AG04450 (cell line): ENCODE results near the gene CNTFR. TPM values are rescaled to one million over a fixed set of nuclear protein-coding genes. Genes with fewer than 3 reads are reported as not detected.
A peak's percentile ranks its signal among the peaks of the same experiment; 100 is the strongest.

ENCODE experiments used
- CTCF ChIA-PET: fragments of 300-600, 350-600 bp; formaldehyde crosslinking; extraction: SDS; loops from one replicate; lab custom pipeline; 2022; ENCODE audit warnings: antibody characterized with exemption, inconsistent platforms; lab: Charles Lee
- POLR2A ChIA-PET: fragments of 350-600 bp; formaldehyde crosslinking; extraction: SDS; loops from one replicate; lab custom pipeline; 2021; ENCODE audit warnings: antibody characterized with exemption, inconsistent platforms; lab: Yijun Ruan, JAX
- DNase-seq: peaks from one replicate; pipeline ENCODE4 v3.0.0-alpha.2; 2011; ENCODE audit warnings: low read depth, low spot score
- H3K27ac ChIP-seq: one replicate; pipeline ENCODE4 v1.5.1; 2012; ENCODE audit warnings: low read depth, low read length, control low read depth
- H3K27me3 ChIP-seq: one replicate; pipeline ENCODE4 v1.6.0; 2012; ENCODE audit warnings: low read length; ENCODE audit not compliant: control insufficient read depth, insufficient read depth
- H3K4me3 ChIP-seq: 2 replicates; pipeline ENCODE4 v1.5.1; 2011; ENCODE audit warnings: mild to moderate bottlenecking, low read depth, low read length, control low read depth
- H3K9me3 ChIP-seq: 2 replicates; pipeline ENCODE4 v1.5.1; 2012; ENCODE audit warnings: low read length; ENCODE audit not compliant: control insufficient read depth, insufficient read depth
- polyA plus RNA-seq: library from polyadenylated mRNA; depleted of rRNA; stranded (reverse); fragments of >200 nt; gene quantifications from 2 replicates; pipeline ENCODE4 v1.2.3, GENCODE V29; 2011
- TF ChIP-seq, protein P1 (sequence below): IDR thresholded peaks from 2 replicates; pipeline ENCODE4 v1.5.1; 2011; ENCODE audit warnings: low read depth, low read length, control low read depth, inconsistent platforms

CNTFR gene
- polyA plus RNA-seq, 1 experiment: not detected

DNA sequence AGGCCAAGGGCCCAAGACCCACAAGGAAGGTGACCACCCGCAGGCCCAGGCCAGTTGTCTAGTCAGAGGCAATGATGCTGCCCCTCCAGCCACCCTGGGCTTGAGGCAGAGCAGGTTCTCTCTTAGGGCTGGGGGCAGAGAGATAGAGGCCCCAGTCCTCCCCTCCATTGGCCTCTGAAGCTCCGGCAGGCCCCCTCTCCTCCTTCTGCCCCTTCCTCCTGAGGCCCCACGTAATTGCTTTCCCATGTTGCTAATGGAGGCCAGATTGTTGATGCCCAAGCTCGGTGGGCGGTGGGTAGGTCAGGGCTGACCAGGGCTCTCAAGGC, 40.2 kb downstream of the CNTFR start:
- ChIA-PET CTCF (interaction anchor here (3.2 to 7.8 kb wide), 2 partner anchors 43 to 54 kb away, joined by 14 to 110 read pairs; no protein-coding TSS in a partner anchor), POLR2A (interaction anchor here (0.5 kb wide), 1 partner anchor 1065 kb away, joined by 4 read pairs; no protein-coding TSS in a partner anchor)

DNA sequence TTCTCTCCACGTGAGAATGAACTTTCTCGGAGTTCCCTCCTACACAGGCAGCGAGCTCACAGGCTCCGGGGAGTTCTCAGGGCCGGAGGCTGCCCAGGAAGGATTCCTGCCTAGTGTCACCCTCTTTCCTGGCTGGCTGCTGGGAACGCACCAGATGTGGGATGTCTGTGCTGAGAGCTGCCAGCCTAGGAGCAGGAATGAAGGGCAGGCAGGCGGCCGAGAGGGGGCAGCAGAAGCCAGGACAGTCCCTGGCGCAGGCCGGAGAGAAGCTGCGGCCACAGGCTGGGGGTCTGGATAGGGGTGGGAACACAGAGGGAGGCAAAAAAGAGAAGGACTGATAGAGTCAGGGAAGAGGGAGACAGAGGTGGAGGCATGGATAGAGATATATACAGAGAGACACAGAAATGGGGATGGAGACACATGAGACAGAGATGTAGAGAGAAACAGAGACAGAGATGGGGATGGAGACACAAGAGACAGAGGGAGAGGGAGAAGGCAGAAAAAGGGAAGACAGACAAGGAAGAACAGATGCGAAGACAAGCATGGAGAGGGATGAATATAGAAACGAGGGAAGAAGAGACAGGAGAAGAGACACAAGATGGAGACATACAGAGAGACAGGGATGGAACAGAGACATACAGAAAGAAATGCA, 41.4 kb downstream of the CNTFR start:
- no peak overlapping the region for H3K4me3 ChIP-seq
- POLR2A ChIA-PET: interaction anchor here (1.1 kb wide), 1 partner anchor 43 kb away, joined by 4 read pairs; no protein-coding TSS in a partner anchor
- DNase-seq: peak; percentile 10
- TF ChIP-seq, protein P1, sequence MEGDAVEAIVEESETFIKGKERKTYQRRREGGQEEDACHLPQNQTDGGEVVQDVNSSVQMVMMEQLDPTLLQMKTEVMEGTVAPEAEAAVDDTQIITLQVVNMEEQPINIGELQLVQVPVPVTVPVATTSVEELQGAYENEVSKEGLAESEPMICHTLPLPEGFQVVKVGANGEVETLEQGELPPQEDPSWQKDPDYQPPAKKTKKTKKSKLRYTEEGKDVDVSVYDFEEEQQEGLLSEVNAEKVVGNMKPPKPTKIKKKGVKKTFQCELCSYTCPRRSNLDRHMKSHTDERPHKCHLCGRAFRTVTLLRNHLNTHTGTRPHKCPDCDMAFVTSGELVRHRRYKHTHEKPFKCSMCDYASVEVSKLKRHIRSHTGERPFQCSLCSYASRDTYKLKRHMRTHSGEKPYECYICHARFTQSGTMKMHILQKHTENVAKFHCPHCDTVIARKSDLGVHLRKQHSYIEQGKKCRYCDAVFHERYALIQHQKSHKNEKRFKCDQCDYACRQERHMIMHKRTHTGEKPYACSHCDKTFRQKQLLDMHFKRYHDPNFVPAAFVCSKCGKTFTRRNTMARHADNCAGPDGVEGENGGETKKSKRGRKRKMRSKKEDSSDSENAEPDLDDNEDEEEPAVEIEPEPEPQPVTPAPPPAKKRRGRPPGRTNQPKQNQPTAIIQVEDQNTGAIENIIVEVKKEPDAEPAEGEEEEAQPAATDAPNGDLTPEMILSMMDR: peak; percentile 92
- H3K27ac ChIP-seq: no peak overlapping the region
- no peaks in the 10 kb centered on the region for H3K9me3 ChIP-seq
- CTCF ChIA-PET: interaction anchor here (0.8 to 7.8 kb wide), 21 partner anchors 9 to 144 kb away, joined by 3 to 110 read pairs (median 5); partner anchors contain the start of gene DCTN3
- H3K27me3 ChIP-seq: peaks cover 10% of the 10 kb centered on the region

More for the DNA sequence above, 40.2 kb downstream of the CNTFR start:
- H3K27me3 ChIP-seq: peaks cover 18% of the 10 kb centered on the region
- DNase-seq: no peak
- TF ChIP-seq, protein P1: no peak
- H3K9me3 ChIP-seq: no peaks in the 10 kb centered on the region; the same call in 1 of the 2 replicates
- H3K4me3 ChIP-seq: no peak overlapping the region
- H3K27ac ChIP-seq: no peak overlapping the region

DNA sequence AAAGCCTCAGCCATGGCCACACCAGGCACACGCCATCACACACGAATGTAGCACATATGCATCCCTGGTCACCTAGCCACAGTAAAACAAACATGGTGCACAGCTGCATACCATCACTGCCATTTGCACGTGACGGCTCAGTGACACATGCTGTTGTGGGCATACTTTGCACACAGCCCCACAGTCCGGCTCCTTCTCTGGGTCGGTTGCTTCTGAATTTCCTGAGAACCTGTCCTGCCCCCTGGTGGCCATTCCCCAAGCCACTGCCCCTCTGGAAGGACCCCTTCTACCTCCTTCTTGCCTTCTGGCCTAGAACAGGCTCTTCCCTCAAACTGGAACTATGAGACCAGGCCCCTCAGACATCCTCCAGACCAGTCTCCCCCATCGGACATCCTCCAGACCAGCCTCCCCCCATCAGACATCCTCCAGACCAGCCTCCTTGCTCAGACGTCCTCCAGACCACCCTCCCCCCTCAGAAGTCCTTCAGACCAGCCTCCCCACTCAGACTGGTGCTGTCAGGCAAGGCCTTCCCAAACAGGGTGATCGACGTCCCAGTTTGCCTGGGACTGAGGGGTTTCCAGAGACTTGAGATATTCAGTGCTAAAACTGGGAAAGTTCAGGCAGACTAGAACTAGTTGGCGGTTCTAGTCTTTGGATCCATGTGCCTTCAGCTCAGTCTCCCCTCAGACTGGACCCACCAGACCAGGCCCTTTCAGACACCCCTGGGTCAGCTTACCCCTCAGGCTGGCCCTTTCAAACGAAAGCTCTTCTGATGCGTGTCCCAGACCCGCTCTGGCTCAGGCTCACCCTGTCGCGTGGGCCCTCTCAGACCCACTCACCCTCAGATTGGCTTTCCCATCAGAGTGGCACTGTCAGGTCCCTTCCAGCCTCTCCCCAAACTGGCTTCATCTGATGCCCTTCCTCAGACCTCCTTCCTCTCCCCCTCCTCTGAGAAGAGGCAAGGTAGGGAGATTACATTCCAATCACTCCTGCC, 42.4 kb downstream of the CNTFR start:
- Histone ChIP-seq H3K9me3 (no peaks in the 10 kb centered on the region), H3K4me3 (no peak overlapping the region), H3K27ac (no peak overlapping the region), H3K27me3 (peaks cover 10% of the 10 kb centered on the region)
- TF ChIP-seq, protein P1: peak; percentile 63
- peak; percentile 10 for DNase-seq
- CTCF ChIA-PET: interaction anchor here (0.8 to 7.8 kb wide), 23 partner anchors 8 to 143 kb away, joined by 3 to 110 read pairs (median 5); partner anchors contain the start of gene DCTN3
- POLR2A ChIA-PET: interaction anchor here (1.1 kb wide), 1 partner anchor 44 kb away, joined by 4 read pairs; no protein-coding TSS in a partner anchor

DNA sequence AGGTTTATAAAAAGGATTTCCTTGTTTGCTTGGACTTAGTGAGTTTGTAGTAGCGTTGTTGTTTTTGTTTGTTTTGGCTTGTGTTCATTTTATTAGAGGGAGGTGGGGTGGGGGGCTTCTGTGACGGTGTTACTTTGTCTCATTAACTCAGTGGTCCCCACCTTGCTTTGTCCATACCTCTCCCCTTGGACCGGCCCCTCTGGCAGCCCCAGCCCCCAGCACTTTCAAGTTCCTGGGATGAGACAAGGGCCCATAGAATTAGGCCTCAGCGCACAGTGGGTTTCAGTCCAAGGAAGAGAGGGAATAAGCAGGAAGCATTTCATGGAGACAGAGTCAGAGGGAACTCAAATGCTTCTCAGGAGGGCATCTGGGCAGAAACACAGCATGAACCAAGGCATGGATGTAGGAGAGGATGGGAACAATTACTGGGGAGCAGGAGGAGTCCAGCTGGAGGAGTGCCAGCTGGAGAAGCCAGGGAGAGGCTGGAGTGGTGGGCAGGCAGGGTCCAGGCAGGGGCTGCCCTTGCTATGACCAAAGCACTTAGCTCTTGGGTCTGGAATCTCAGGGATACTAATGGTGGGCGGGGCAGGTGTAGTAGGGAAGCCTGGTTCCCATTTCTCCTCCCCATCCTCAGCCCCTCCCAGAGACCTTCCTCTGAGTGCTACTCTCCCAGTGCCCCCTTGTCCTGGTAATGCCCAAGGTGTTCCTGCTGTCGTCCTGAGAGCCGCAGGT, 43.3 kb downstream of the CNTFR start:
- H3K27ac ChIP-seq: no peak overlapping the region
- no peaks in the 10 kb centered on the region for H3K9me3 ChIP-seq
- H3K27me3 ChIP-seq: peaks cover 13% of the 10 kb centered on the region
- H3K4me3 ChIP-seq: no peak overlapping the region
- TF ChIP-seq, protein P1: no peak
- POLR2A ChIA-PET: no interaction called here
- CTCF ChIA-PET: interaction anchor here (0.8 to 7.8 kb wide), 5 partner anchors 12 to 142 kb away, joined by 3 to 110 read pairs (median 17); no protein-coding TSS in a partner anchor
- DNase-seq: no peak
